Subcutaneous adipose tissue (tissue), 4 donors: Measurements from ENCODE around the gene SORBS2. TPM values are rescaled to one million over a fixed set of nuclear protein-coding genes. Genes with fewer than 3 reads are reported as not detected.

Experiments
- CTCF ChIP-seq: fragments of 450-650 bp; IDR thresholded peaks from one replicate; pipeline ENCODE4 v1.5.1; 2016; ENCODE audit warnings: low read depth, mild to moderate bottlenecking, control low read depth, antibody characterized with exemption, moderate library complexity
- total RNA-seq, 4 donors: library from RNA; depleted of rRNA; stranded (reverse); fragments of >200 nt; gene quantifications; one replicate each; pipeline ENCODE4 v1.1.0, GENCODE V29; 2016

The SORBS2 gene
- total RNA-seq = 10 to 100 TPM in 3 of 4 donors, 1 to 10 TPM in 1; 6.8 to 59.0 (median 32.0) TPM

GRCh38 chr4:185811509-185812364, at the start of gene SORBS2:
Gene SORBS2 (minus strand): TSS chr4:185812194. CDS start chr4:185690571, 121,623 bp downstream.
- no peak for TF ChIP-seq CTCF

DNA sequence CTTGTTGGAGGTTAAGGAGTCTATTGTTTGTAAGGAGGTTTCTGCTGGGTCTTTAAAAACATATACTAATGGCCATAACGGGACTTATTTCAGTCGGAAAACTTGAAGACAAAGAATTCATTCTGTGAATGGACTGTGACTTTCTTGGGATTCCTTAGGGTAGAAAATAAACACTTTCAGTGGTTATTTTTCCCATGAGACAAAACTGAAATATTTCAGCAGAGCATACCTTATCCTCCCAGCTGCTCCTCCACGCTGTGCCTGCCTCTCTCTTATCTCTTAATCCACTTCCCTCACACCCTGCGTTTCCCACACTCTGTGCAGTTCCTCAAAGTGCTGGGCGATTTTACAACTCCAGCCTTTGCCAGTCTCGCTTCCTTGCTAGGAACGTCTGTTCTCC, 47.1 kb upstream of the SORBS2 start:
- no peak for TF ChIP-seq CTCF

DNA sequence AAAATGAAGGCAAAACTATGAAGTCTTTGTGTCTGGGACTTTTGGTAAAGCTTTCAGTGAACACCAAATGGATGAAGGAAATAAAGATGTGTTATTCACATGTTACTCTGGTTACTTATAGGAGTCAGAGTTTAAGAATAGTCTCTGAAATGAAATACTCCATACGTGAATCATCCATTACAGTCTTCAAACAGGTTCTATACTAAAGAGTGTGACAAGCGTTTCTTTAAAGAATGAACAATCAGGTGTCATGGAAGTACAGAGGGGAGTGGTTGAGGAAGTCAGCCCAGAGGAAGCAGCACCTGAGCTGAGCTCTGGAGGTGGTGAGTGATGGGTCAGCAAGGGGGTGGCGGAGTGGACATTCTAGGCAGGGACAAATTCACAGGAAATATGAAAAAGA, 41.8 kb upstream of the SORBS2 start:
- no peak for TF ChIP-seq CTCF

- no peak for TF ChIP-seq CTCF
These were observed 41.0 kb upstream of the SORBS2 start for GRCh38 chr4:185852961-185853360.

DNA sequence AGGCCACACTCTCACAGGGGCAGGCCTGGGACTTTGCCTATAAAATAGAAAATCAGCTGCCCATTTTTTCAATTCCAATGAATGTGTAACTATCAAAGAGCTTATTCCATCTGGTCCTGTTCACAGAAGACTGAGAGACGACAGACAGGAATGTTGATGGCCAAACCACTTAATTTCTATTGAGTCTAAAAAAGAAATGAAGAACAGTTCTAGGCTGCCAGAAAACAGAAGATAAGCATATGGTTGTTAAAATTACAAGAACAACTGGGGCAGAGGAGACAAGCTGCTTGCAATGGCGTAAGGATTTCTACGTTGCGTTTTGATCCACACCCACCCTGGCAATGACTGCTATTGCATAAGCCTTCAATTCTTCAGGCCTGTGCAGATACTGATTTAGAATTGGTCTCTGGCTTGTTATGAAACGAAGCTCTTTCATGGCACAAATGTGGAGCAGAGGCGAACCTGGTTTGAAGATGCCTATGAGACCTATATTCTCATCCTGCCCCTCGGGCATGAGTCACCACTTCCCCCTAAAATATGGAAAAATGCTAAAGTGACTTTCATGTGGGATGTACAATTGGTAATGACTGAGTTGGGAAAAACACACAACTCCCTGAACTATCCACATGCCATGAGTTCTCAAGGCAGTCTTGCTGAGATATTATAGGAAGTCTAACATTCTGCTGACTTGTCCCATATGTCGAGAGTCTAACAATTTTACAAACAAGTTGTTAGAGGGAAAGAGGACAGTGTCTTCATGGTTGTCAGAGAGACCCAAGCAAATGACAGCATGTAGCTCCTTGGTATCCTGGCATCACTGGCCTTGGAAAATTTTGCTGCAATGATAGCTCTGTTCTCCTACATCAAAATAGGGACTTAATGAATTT, 37.9 kb upstream of the SORBS2 start:
- TF ChIP-seq CTCF = no peak

GRCh38 chr4:185847352-185848097, 35.5 kb upstream of the SORBS2 start:
- no peak for TF ChIP-seq CTCF
